ENCODE measurements around the gene KCNJ15.
A peak's percentile ranks its signal among the peaks of the same experiment; 100 is the strongest.

Gene KCNJ15

GRCh38 chr21:38298832-38299231 is 42.0 kb downstream of the KCNJ15 start:
- no peak for DNase-seq (ENCODE audit: low read depth)
- in situ Hi-C loops (cut with HindIII; ENCODE audit: low sequenced_read_pairs) = no loop called here
- H3K4me3 ChIP-seq (ENCODE audit: low read depth, low read length) = no peak overlapping the region
- no peak for TF ChIP-seq CTCF (IDR thresholded peaks at IDR 0.05; ENCODE audit: low read depth, low read length, missing control alignments)

GRCh38 chr21:38299671-38300070 is 42.9 kb downstream of the KCNJ15 start:
- TF ChIP-seq CTCF (IDR thresholded peaks at IDR 0.05; ENCODE audit: low read depth, low read length, missing control alignments) = no peak
- DNase-seq (ENCODE audit: low read depth) = no peak
- no peak overlapping the region for H3K4me3 ChIP-seq (ENCODE audit: low read depth, low read length)
- in situ Hi-C loops (cut with HindIII; ENCODE audit: low sequenced_read_pairs) = no loop called here

- in situ Hi-C loops (cut with HindIII; ENCODE audit: low sequenced_read_pairs) = no loop called here
- H3K4me3 ChIP-seq (ENCODE audit: low read depth, low read length) = no peak overlapping the region
- no peak for DNase-seq (ENCODE audit: low read depth)
- no peak for TF ChIP-seq CTCF (IDR thresholded peaks at IDR 0.05; ENCODE audit: low read depth, low read length, missing control alignments)
Observed at GRCh38 chr21:38300141-38300578, 43.4 kb downstream of the KCNJ15 start.

GRCh38 chr21:38301321-38302214 is 44.8 kb downstream of the KCNJ15 start:
- DNase-seq (ENCODE audit: low read depth) = no peak
- in situ Hi-C loops (cut with HindIII; ENCODE audit: low sequenced_read_pairs) = no loop called here

GRCh38 chr21:38303300-38303699 is 46.5 kb downstream of the KCNJ15 start:
- peak; percentile 60 for DNase-seq (ENCODE audit: low read depth)
- TF ChIP-seq CTCF (IDR thresholded peaks at IDR 0.05; ENCODE audit: low read depth, low read length, missing control alignments) = no peak
- no peak overlapping the region for H3K4me3 ChIP-seq (ENCODE audit: low read depth, low read length)
- in situ Hi-C loops (cut with HindIII; ENCODE audit: low sequenced_read_pairs) = no loop called here

More at GRCh38 chr21:38301321-38302214, 44.8 kb downstream of the KCNJ15 start:
- no peak for TF ChIP-seq CTCF (IDR thresholded peaks at IDR 0.05; ENCODE audit: low read depth, low read length, missing control alignments)
- no peak overlapping the region for H3K4me3 ChIP-seq (ENCODE audit: low read depth, low read length)

GRCh38 chr21:38306433-38307141 is 49.8 kb downstream of the KCNJ15 start:
- in situ Hi-C loops (cut with HindIII; ENCODE audit: low sequenced_read_pairs) = no loop called here
- peak; percentile 64 for DNase-seq (ENCODE audit: low read depth)
- no peak for TF ChIP-seq CTCF (IDR thresholded peaks at IDR 0.05; ENCODE audit: low read depth, low read length, missing control alignments)
- H3K4me3 ChIP-seq (ENCODE audit: low read depth, low read length) = no peak overlapping the region
